Activated CD8-positive, alpha-beta memory T cell treated with anti-CD3 and anti-CD28 coated beads, Interleukin-2, amount 50 U/mL, for 24 hours (primary cell): ENCODE results near the gene OXLD1.

Source experiments
- DNase-seq: peaks from one replicate; pipeline ENCODE4 v3.0.0-alpha.2; 2020; ENCODE audit errors: extremely low read depth

The OXLD1 gene

DNA sequence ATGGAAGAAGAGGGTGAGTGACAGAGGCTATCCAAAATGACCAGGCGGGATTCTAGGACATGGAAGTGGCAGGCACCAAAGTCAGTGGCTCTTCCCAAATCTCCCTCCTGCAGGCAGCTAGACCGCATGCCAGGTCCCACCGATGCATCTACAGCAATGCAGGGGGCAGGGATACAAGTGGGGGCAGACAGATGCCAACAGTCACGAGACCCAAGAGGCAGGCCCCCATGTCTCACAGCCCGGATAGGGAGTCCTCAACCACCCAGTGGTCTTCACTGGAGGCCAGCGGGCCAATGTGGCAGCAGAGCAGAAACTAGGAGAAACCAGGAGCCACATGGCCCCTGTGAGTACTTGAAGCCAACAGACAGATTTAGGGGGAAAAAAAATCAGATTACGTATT, 49.5 kb downstream of the OXLD1 start:
- no peak for DNase-seq

DNA sequence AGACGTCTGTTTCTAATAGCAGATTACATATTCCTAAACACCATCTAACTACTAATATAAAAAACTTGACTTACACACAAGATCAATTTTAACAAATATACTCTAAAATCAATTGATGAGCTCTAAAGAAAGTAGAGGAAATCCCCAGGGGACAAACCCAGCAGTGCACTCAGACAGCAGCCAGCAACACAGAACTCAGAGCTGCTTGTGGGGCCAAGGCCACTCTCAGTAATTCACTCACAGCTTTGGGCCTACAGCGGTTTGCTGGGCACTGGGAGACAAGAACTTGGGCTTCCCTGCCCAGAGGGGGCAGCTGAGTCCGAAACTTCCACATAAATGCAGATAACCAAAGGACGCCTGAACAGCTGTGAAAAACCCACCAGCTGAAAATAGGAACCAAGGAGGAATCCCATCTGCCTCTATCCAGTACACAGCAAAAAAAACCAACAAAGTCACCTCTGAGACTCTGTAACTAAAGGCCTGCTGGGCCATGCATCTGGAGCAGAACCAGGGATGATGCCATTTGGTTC, 50.9 kb downstream of the OXLD1 start:
- DNase-seq, result no peak
